Activated CD8-positive, alpha-beta memory T cell treated with anti-CD3 and anti-CD28 coated beads, Interleukin-2, amount 50 U/mL, for 1 hour (primary cell): ENCODE measurements around the gene TRRAP.

Source experiments
- DNase-seq: peaks from one replicate; pipeline ENCODE4 v3.0.0-alpha.2; 2020; ENCODE audit errors: extremely low read depth

The TRRAP gene

GRCh38 chr7:98946389-98946788, 68.1 kb downstream of the TRRAP start:
- DNase-seq: no peak

GRCh38 chr7:98949336-98950044, 71.2 kb downstream of the TRRAP start:
- DNase-seq: no peak

- no peak for DNase-seq
These were observed 77.7 kb downstream of the TRRAP start for GRCh38 chr7:98955992-98956391.

DNA sequence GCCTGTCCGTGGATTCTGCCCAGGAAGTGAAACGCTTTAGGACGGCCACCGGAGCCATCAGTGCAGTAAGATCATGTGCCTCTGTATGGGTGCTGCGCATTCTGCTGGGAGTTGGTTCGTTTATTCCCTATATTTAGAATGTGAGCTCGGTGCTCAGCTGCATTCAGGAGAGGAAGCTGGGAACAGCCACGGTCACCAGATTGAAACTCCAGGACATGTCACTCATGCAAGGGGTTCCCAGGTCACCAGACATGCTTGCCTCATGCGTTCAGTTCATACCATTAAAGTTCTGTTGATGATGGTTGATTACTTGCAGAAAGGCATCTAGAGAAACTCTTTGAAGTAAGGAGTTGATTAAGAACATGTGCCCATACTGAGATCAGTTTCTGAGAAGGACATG, 78.1 kb downstream of the TRRAP start:
- DNase-seq: no peak

DNA sequence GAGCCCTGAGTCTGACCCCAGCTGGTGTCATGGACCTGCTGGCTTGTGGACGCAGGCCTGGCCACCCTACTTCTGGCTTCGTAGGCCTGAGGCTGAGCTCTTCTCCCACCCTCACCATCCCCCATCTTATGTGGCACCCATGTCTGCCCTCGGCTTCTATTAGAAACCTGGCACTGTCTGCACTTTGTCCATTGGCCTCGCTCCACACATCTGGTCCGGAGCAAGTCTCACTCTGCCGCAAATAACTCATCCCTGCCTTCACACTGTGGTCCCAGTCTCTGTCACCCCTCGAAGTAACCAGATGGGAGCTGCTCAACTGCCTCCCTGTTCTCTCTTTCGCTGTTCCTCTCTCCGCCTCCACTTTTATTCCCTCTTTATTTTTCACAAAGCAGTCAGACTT, 78.6 kb downstream of the TRRAP start:
- DNase-seq: no peak

DNA sequence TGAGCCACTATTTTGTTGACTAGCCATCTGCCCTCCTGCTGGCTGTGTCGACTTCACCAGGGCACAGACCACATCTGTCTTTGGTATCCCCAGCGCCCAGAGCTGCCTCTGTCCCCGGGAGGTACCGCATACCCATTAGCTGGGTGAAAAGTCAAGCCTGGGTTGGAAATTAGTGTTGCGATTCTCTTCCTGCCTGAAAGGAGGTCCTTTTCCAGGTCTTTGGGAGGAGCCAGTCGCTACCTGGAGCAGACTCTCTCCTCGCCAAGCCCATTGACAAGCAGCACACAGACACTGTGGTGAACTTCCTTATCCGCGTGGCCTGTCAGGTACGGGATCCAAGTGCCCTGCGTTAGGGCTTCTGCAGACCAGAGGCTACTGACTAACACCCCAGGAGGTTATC, 79.4 kb downstream of the TRRAP start:
- no peak for DNase-seq

- DNase-seq: no peak
These were observed 80.6 kb downstream of the TRRAP start for GRCh38 chr7:98958968-98959367.

DNA sequence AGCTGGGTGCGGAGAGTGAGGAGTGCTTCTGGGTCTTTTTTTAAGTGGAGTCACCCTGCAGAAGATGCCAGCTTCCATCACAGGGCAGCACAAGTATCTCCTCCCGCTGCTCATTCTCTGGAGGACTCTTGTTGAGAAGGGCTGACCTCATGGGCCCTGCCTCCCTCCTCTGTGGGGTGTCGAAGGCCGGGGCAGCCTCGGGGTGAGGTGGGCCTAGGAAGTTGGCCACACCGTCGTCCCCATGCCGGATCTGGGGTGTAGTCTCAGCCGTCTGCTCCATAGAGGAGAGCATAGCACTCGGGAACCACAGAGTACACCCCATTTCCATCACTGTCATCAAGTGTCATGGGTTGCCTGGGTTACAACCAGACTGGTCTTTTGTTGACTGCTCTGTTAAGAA, 85.0 kb downstream of the TRRAP start:
- DNase-seq: no peak

- DNase-seq: no peak
These were observed 86.3 kb downstream of the TRRAP start for GRCh38 chr7:98964596-98964995.

- DNase-seq: no peak
These were observed 90.3 kb downstream of the TRRAP start for GRCh38 chr7:98968621-98969020.

DNA sequence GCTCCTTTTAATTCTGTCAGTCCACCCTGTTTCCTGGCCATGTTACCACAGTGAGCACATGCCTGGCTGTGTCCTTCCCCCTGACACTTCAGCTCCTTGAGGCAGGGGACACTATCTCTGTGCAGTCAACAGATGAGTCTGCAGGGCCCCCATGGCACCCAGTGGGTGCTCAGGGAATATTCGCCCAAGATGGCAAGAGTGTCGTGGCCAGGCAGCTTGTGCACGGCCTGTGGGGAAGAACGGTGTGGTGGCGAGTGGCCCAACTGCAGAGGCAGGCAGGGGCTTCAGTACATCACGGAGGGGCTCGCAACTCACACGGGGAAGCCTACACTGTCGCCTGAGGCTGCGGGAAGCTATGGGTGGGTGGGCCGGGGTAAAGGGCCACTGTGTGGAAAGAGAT, 91.1 kb downstream of the TRRAP start:
- no peak for DNase-seq

DNA sequence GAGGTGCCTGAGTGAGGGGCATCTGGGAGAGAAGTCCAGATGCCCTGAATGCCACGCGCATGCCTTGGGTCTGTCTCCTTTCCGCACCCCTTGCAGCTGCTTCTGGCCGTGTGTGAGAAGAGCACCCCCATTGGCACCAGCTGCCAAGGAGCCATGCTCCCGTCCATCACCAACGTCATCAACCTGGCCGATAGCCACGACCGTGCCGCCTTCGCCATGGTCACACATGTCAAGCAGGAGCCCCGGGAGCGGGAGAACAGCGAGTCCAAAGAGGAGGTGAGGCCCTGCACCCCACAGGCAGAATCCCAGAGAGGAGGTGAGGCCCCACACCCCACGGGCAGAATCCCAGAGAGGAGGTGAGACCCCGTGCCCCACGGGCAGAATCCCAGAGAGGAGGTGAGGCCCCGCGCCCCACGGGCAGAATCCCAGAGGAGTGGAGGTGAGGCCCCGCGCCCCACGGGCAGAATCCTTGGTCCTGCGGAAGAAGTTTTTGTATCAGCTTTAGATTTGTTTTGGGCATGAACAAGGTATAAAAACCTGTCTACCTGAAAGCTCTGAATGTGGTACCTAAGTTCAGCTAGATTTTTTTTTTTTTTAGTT, 91.8 kb downstream of the TRRAP start:
- DNase-seq: no peak

DNA sequence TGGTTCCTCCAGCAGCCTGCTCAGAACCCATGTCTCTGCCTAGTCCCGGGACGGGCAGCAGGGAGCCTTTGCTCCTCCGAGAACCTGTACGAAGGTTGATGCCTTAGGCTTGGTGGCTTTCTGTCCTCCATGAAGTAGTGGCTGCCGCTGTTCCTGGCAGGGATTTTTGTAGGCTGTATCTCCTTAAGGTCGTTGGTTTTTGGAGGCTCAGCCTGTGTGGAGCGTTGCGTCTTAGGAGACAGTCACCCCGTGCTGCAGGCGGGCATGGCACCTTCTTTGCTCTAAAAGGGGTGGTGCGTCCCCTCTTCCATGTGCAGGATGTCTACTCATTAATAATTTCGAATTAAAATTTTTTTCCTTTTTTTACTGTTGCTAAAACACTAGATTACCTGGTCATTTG, 92.5 kb downstream of the TRRAP start:
- DNase-seq: no peak

GRCh38 chr7:98974205-98974604, 95.9 kb downstream of the TRRAP start:
- no peak for DNase-seq

GRCh38 chr7:98974906-98975816, 96.8 kb downstream of the TRRAP start:
- no peak for DNase-seq

DNA sequence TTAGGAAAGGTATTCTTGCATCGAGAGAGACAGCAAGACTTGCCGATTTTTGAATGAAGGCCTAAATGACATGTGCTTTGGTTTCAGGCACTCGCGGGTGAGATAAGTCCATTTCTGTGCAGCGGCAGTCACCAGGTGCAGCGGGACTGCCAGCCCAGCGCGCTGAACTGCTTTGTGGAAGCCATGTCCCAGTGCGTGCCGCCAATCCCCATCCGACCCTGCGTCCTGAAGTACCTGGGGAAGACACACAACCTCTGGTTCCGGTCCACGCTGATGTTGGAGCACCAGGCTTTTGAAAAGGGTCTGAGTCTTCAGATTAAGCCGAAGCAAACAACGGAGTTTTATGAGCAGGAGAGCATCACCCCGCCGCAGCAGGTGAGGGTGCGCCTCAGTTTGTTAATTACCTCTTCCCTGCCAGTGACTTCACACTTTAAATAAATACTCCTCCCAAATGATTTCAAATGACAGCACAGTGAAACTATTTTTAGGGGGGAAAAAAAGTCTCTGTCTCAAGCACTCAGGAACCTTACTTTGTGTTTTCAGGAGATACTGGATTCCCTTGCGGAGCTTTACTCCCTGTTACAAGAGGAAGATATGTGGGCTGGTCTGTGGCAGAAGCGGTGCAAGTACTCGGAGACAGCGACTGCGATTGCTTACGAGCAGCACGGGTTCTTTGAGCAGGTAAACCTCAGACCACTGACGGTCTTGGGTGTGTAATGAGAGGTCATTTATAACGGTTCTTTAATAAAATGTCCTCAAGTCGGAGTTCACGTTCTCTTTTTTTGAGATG, 98.3 kb downstream of the TRRAP start:
- no peak for DNase-seq

GRCh38 chr7:98978672-98979071, 100.3 kb downstream of the TRRAP start:
- DNase-seq: no peak

DNA sequence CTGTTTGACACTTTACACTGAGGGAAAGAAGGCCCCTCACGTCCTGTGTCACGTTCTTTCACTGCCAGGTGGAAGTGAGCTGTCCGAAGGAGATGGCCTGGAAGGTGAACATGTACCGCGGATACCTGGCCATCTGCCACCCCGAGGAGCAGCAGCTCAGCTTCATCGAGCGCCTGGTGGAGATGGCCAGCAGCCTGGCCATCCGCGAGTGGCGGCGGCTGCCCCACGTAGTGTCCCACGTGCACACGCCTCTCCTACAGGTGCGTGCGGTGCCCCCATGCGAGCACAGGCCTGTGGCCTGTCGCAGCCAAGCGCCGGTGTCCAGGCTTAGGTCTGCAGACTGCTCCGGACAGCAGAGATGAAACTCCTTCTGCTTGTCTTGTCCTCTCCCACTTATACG, 103.4 kb downstream of the TRRAP start:
- DNase-seq: no peak

DNA sequence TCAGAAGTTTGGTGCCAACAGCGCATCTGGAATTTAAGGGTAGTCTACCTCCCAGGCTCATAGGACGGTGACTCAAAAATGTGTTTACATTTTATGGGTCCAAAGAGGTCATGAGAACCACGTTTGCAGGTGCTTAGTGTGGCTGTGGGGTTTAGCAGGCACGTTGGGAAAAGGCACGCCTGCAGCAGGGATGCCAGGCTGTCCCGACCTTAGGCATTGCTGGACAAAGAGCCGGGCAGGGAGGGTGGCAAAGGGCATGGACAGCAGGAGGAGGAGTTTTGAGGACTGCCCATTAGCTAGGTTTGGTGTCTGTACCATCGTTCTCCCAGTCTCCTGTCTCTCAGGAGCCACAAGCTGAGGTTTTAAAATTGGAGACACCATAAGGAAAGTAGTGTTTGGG, 104.4 kb downstream of the TRRAP start:
- DNase-seq: no peak

GRCh38 chr7:98984126-98984525, 105.8 kb downstream of the TRRAP start:
- DNase-seq: no peak

GRCh38 chr7:98985406-98985805, 107.1 kb downstream of the TRRAP start:
- no peak for DNase-seq

DNA sequence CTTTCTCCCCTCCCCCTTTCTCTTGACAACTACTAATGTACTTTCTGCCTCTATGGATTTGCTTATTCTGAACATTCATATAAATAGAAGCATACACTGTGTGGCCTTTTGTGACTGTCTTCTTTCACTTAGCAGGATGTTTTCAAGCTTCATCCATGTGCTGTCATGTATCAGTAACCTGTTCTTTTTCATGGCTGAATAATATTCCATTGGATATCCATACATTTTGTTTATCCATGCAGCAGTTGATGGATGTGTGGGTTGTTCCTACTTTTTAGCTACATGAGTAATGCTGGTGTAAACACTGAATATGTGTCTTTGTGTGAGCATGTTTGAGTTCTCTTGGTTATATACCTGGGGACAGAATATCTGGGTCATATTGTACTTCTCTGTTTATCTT, 107.6 kb downstream of the TRRAP start:
- no peak for DNase-seq
